BE2C (cell line): Measurements from ENCODE around the gene CD22.

Experiments used
- DNase-seq: peaks from one replicate; pipeline ENCODE4 v3.0.0-alpha.2; 2020
- H3K27me3 ChIP-seq: fragments of 250-450 bp; sonication (Bioruptor Pico); 2 replicates; pipeline ENCODE4 v1.5.1; 2020; ENCODE audit warnings: mild to moderate bottlenecking
- H3K36me3 ChIP-seq: fragments of 250-450 bp; sonication (Bioruptor Pico); 2 replicates; pipeline ENCODE4 v1.5.1; 2020; ENCODE audit warnings: mild to moderate bottlenecking
- H3K4me1 ChIP-seq: fragments of 250-450 bp; sonication (Bioruptor Pico); 2 replicates; pipeline ENCODE4 v1.5.1; 2020
- H3K4me3 ChIP-seq: 2 replicates; pipeline ENCODE4 v1.5.1; 2011; ENCODE audit warnings: low read depth, low read length
- H3K9me3 ChIP-seq: fragments of 250-450 bp; sonication (Bioruptor Pico); 2 replicates; pipeline ENCODE4 v1.5.1; 2020
- CTCF ChIP-seq: IDR thresholded peaks from 2 replicates; pipeline ENCODE4 v1.5.1; 2012; ENCODE audit warnings: mild to moderate bottlenecking, low read depth, low read length

Gene CD22

GRCh38 chr19:35337984-35338296 is 9.0 kb downstream of the CD22 start:
- no peaks in the 10 kb centered on the region for H3K27me3 ChIP-seq
- TF ChIP-seq CTCF, result no peak
- no peaks in the 10 kb centered on the region for H3K4me1 ChIP-seq
- H3K36me3 ChIP-seq, result no peaks in the 10 kb centered on the region
- no peaks in the 10 kb centered on the region for H3K9me3 ChIP-seq
- no peak overlapping the region for H3K4me3 ChIP-seq
- DNase-seq, result no peak

- Histone ChIP-seq H3K27me3 (no peaks in the 10 kb centered on the region), H3K9me3 (no peaks in the 10 kb centered on the region), H3K36me3 (no peaks in the 10 kb centered on the region), H3K4me1 (no peaks in the 10 kb centered on the region), H3K4me3 (no peak overlapping the region)
- no peak for TF ChIP-seq CTCF
- DNase-seq, result no peak
Observed at GRCh38 chr19:35340431-35340830, 11.4 kb downstream of the CD22 start.

GRCh38 chr19:35341006-35341405 is 12.0 kb downstream of the CD22 start:
- TF ChIP-seq CTCF, result no peak
- H3K27me3 ChIP-seq, result no peaks in the 10 kb centered on the region

GRCh38 chr19:35341565-35342225 is 12.7 kb downstream of the CD22 start:
- no peaks in the 10 kb centered on the region for H3K27me3 ChIP-seq
- no peak overlapping the region for H3K4me3 ChIP-seq
- H3K9me3 ChIP-seq, result no peaks in the 10 kb centered on the region
- DNase-seq, result no peak
- TF ChIP-seq CTCF, result no peak
- H3K36me3 ChIP-seq, result no peaks in the 10 kb centered on the region
- H3K4me1 ChIP-seq, result no peaks in the 10 kb centered on the region

More at GRCh38 chr19:35341006-35341405, 12.0 kb downstream of the CD22 start:
- no peaks in the 10 kb centered on the region for H3K4me1 ChIP-seq
- no peak overlapping the region for H3K4me3 ChIP-seq
- DNase-seq, result no peak
- no peaks in the 10 kb centered on the region for H3K9me3 ChIP-seq
- no peaks in the 10 kb centered on the region for H3K36me3 ChIP-seq

DNA sequence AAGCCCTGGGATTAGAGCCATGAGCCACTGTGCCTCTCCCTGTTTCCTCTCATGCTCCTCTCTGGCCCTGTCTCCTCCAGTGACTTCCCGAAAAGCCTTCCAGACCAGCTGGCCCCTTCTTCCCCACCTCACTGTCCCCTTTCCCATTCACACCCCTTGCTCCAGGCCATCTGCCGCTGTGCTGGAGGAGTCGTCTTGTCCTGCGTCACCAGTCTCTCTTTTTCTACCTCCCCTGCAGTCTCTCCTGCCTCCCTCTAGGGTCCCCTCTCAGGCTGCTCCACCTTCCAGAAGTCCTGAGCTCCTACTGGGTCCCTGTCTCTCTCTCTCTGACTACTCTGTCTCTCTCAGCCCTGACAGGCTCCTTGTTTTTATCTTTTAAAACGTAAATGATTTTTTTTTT is 13.4 kb downstream of the CD22 start:
- Histone ChIP-seq H3K36me3 (no peaks in the 10 kb centered on the region), H3K4me1 (no peaks in the 10 kb centered on the region), H3K4me3 (no peak overlapping the region), H3K27me3 (no peaks in the 10 kb centered on the region), H3K9me3 (no peaks in the 10 kb centered on the region)
- DNase-seq, result no peak
- TF ChIP-seq CTCF, result no peak

GRCh38 chr19:35344511-35345031 is 15.6 kb downstream of the CD22 start:
- no peaks in the 10 kb centered on the region for H3K27me3 ChIP-seq
- no peaks in the 10 kb centered on the region for H3K36me3 ChIP-seq
- H3K9me3 ChIP-seq, result no peaks in the 10 kb centered on the region
- no peaks in the 10 kb centered on the region for H3K4me1 ChIP-seq
- no peak for DNase-seq
- TF ChIP-seq CTCF, result no peak
- H3K4me3 ChIP-seq, result no peak overlapping the region
